B cell (primary cell): ENCODE measurements around the gene ADARB2. TPM values are rescaled to one million over a fixed set of nuclear protein-coding genes. Genes with fewer than 3 reads are reported as not detected.
A peak's percentile ranks its signal among the peaks of the same experiment; 100 is the strongest.

ENCODE experiments used
- ATAC-seq: fragments of 200-7000 bp; cut with Tn5 transposase; one replicate; pipeline ENCODE4 v1.10.0; 2021; ENCODE audit warnings: low read depth, mild to moderate bottlenecking, moderate number of reproducible peaks, moderate library complexity
- CTCF ChIA-PET: fragments of 350-600 bp; sonication (Branson Sonifier 250); formaldehyde crosslinking; loops from one replicate; lab custom pipeline; 2021; ENCODE audit warnings: antibody characterized with exemption, inconsistent platforms; lab: Charles Lee
- POLR2A ChIA-PET: fragments of 350-600 bp; sonication (Branson Sonifier 250); formaldehyde crosslinking; loops from one replicate; lab custom pipeline; 2021; ENCODE audit warnings: antibody characterized with exemption; lab: Charles Lee
- DNase-seq: peaks from one replicate; pipeline ENCODE4 v3.0.0; 2013
- H2AFZ ChIP-seq: 2 replicates; pipeline ENCODE4 v1.6.1; 2012; ENCODE audit warnings: mild to moderate bottlenecking, low read depth, low read length; ENCODE audit not compliant: insufficient read depth, poor library complexity, severe bottlenecking
- H3K27ac ChIP-seq, 2 donors: 1 replicate in 1 of 2; 2 replicates in 1 of 2; pipeline ENCODE4 v1.5.1; 2012 to 2013; ENCODE audit warnings: low read length in 2 of 2, mild to moderate bottlenecking in 2 of 2, moderate library complexity in 1 of 2
- H3K27me3 ChIP-seq, 4 experiments: fragments of 200-600 bp in 1 of 4; sonication (generic) in 1 of 4; replicated peaks in 1 of 4; 1 replicate in 2 of 4; 2 replicates in 2 of 4; pipeline versions ENCODE4 v1.6.1 to v1.7.0; 2013 to 2016; ENCODE audit warnings: low read length in 3 of 4, mild to moderate bottlenecking in 2 of 4, mixed read lengths in 1 of 4, moderate library complexity in 1 of 4; ENCODE audit not compliant: insufficient read depth in 4 of 4, control insufficient read depth in 3 of 4; ENCODE audit errors: control extremely low read depth in 1 of 4
- H3K36me3 ChIP-seq, 2 experiments: replicated peaks in 1 of 2; 1 replicate in 1 of 2; 2 replicates in 1 of 2; pipeline versions ENCODE4 v1.6.1 to v1.7.1; 2013; ENCODE audit warnings: low read length in 1 of 2; ENCODE audit not compliant: insufficient read depth in 2 of 2, control insufficient read depth in 1 of 2; ENCODE audit errors: control extremely low read depth in 1 of 2, extremely low read depth in 1 of 2
- H3K4me1 ChIP-seq, 2 donors: fragments of 200-600 bp in 1 of 2; sonication (generic) in 1 of 2; 1 replicate in 1 of 2; 2 replicates in 1 of 2; pipeline versions ENCODE4 v1.5.1 to v1.6.1; 2013 to 2017; ENCODE audit warnings: low read length in 2 of 2; ENCODE audit not compliant: control insufficient read depth in 2 of 2, insufficient read depth in 2 of 2
- H3K4me2 ChIP-seq: replicated peaks from 2 replicates; pipeline ENCODE3; 2012; ENCODE audit warnings: mild to moderate bottlenecking, low read depth, low read length; ENCODE audit not compliant: poor library complexity, severe bottlenecking
- H3K4me3 ChIP-seq, 5 experiments: fragments of 200-600 bp in 1 of 5; sonication (generic) in 1 of 5; 1 replicate in 3 of 5; 2 replicates in 2 of 5; pipeline versions ENCODE4 v1.5.1 to v1.7.0; 2011 to 2016; ENCODE audit warnings: low read length in 4 of 5, mild to moderate bottlenecking in 4 of 5, low read depth in 2 of 5, control low read depth in 1 of 5, moderate library complexity in 1 of 5; ENCODE audit not compliant: insufficient read depth in 1 of 5; ENCODE audit errors: control extremely low read depth in 1 of 5, extremely low read depth in 1 of 5
- H3K79me2 ChIP-seq: fragments of 200-600 bp; sonication (generic); one replicate; pipeline ENCODE4 v1.6.0; 2016; ENCODE audit warnings: low read length; ENCODE audit not compliant: control insufficient read depth, insufficient read depth
- H3K9ac ChIP-seq: fragments of 200-600 bp; sonication (generic); 2 replicates; pipeline ENCODE4 v1.6.1; 2017; ENCODE audit warnings: mild to moderate bottlenecking, low read length, moderate library complexity
- H3K9me3 ChIP-seq, 3 donors: one replicate each; pipeline versions ENCODE4 v1.6.1 to v1.7.1; 2013; ENCODE audit warnings: low read length in 2 of 3; ENCODE audit not compliant: control insufficient read depth in 2 of 3, insufficient read depth in 1 of 3; ENCODE audit errors: control extremely low read depth in 1 of 3
- H4K20me1 ChIP-seq: 2 replicates; pipeline ENCODE4 v1.6.0; 2012; ENCODE audit warnings: mild to moderate bottlenecking, low read length; ENCODE audit not compliant: insufficient read depth, control insufficient read depth, poor library complexity, severe bottlenecking
- H3K27ac Mint-ChIP-seq: one replicate; pipeline ENCODE4 v1.8.0; 2021; ENCODE audit warnings: mixed read lengths
- H3K27me3 Mint-ChIP-seq: one replicate; pipeline ENCODE4 v1.8.0; 2021; ENCODE audit warnings: mixed read lengths
- H3K4me1 Mint-ChIP-seq: one replicate; pipeline ENCODE4 v1.8.0; 2021; ENCODE audit warnings: mixed read lengths
- H3K4me3 Mint-ChIP-seq: one replicate; pipeline ENCODE4 v1.8.0; 2021; ENCODE audit warnings: mixed read lengths
- H3K9me3 Mint-ChIP-seq: one replicate; pipeline ENCODE4 v1.8.0; 2022; ENCODE audit warnings: mixed read lengths; ENCODE audit not compliant: insufficient read depth
- EZH2 ChIP-seq: IDR thresholded peaks from 2 replicates; pipeline ENCODE4 v1.6.1; 2012; ENCODE audit warnings: borderline replicate concordance, low read depth, mild to moderate bottlenecking, moderate library complexity, low read length; ENCODE audit not compliant: insufficient read depth, poor library complexity, severe bottlenecking
- WGBS: methylation state at CpG from one replicate; pipeline ENCODE4 v1.1.5; 2013; ENCODE audit warnings: missing lambda C conversion rate; ENCODE audit not compliant: insufficient coverage; 5-methylcytosine and 5-hydroxymethylcytosine counted together
- intact Hi-C: fragments of 100-400 bp; cut with micrococcal nuclease; formaldehyde crosslinking; loops from one replicate; pipeline ENCODE4 v1.10.0; 2022
- polyA plus RNA-seq: library from polyadenylated mRNA; depleted of rRNA; stranded (reverse); fragments of >200 nt; gene quantifications from 2 replicates; pipeline ENCODE4 v1.2.3, GENCODE V29; 2012
- total RNA-seq, 2 donors: library from RNA; stranded (reverse); fragments of 120-200 nt in 1 of 2; gene quantifications; 1 replicate in 1 of 2; 2 replicates in 1 of 2; pipeline versions ENCODE4 v1.2.3 to v1.2.4, GENCODE V29; 2013 to 2022
- TF ChIP-seq, protein P1 (sequence below): fragments of 200-600 bp; IDR thresholded peaks from one replicate; pipeline ENCODE4 v1.8.0; 2022; ENCODE audit warnings: antibody characterized with exemption, mild to moderate bottlenecking

ADARB2 gene
- total and polyA plus RNA-seq, 2 donors (not counting 1 experiment from before 2014, with no cell fraction given) = 0.13 to 0.96 TPM

DNA sequence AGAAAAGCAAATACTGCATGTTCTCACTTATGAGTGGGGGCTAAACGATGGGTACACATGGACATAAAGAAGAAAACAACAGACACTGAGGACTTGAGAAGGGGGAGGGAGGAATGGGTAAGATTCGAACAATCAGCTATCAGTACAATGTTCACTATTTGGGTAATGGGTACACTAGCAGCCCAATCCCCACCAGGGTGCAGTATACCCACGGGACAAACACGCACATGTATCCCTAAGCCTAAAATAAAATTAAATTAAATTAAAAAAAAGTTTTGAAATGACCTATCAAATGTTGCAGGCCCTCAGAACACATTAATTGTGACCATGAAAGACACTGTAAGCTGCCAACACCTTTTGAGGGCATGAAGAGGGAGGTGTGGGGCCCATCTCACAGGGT, 365.1 kb downstream of the ADARB2 start:
- H3K27me3 Mint-ChIP-seq = peaks cover 30% of the 10 kb centered on the region
- ChIA-PET CTCF (no interaction called here), POLR2A (no interaction called here)
- no CpG with 5 or more reads among the region's 4 CpGs for WGBS
- Histone ChIP-seq H3K4me1 (no peaks in the 10 kb centered on the region), H3K36me3 (no peaks in the 10 kb centered on the region), H3K4me2 (no peak overlapping the region), H3K27me3 (peaks cover 0 to 10% (median 0%) of the 10 kb centered on the region in 4 experiments), H3K27ac (no peak overlapping the region), H3K9me3 (peaks cover 0 to 18% (median 0%) of the 10 kb centered on the region in 3 donors), H3K9ac (no peak overlapping the region), H4K20me1 (no peaks in the 10 kb centered on the region), H3K4me3 (no peak overlapping the region), H2AFZ (no peak overlapping the region), H3K79me2 (no peaks in the 10 kb centered on the region)
- peaks cover 8% of the 10 kb centered on the region for H3K4me1 Mint-ChIP-seq
- DNase-seq = no peak
- intact Hi-C loops = no loop called here
- H3K27ac Mint-ChIP-seq = peak overlapping the region; percentile 56
- ATAC-seq = no peak
- no peak for TF ChIP-seq EZH2
- TF ChIP-seq, protein P1, sequence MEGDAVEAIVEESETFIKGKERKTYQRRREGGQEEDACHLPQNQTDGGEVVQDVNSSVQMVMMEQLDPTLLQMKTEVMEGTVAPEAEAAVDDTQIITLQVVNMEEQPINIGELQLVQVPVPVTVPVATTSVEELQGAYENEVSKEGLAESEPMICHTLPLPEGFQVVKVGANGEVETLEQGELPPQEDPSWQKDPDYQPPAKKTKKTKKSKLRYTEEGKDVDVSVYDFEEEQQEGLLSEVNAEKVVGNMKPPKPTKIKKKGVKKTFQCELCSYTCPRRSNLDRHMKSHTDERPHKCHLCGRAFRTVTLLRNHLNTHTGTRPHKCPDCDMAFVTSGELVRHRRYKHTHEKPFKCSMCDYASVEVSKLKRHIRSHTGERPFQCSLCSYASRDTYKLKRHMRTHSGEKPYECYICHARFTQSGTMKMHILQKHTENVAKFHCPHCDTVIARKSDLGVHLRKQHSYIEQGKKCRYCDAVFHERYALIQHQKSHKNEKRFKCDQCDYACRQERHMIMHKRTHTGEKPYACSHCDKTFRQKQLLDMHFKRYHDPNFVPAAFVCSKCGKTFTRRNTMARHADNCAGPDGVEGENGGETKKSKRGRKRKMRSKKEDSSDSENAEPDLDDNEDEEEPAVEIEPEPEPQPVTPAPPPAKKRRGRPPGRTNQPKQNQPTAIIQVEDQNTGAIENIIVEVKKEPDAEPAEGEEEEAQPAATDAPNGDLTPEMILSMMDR = no peak
- no peaks in the 10 kb centered on the region for H3K9me3 Mint-ChIP-seq
- H3K4me3 Mint-ChIP-seq = no peak overlapping the region

DNA sequence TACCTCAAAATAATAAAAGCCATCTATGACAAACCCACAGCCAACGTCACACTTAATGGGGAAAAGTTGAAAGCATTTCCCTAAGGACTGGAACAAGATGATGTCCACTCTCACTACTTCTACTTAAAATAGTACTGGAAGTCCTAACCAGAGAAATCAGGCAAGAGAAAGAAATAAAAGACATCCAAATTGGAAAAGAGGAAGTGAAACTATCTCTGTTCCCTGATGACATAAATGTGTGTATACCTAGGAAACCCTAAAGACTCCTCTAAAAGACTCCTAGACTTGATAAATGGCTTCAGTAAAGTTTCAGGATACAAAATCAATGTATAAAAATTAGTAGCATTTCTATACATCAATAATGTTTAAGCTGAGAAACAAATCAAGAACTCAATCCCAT, 367.0 kb downstream of the ADARB2 start:
- Mint-ChIP-seq H3K4me1 (peaks cover 8% of the 10 kb centered on the region), H3K27me3 (peaks cover 34% of the 10 kb centered on the region), H3K27ac (no peak overlapping the region), H3K9me3 (no peaks in the 10 kb centered on the region), H3K4me3 (no peak overlapping the region)
- Histone ChIP-seq H2AFZ (no peak overlapping the region), H3K4me3 (no peak overlapping the region), H3K4me2 (no peak overlapping the region), H3K36me3 (no peaks in the 10 kb centered on the region), H4K20me1 (no peaks in the 10 kb centered on the region), H3K4me1 (no peaks in the 10 kb centered on the region), H3K9me3 (peaks cover 0 to 10% (median 0%) of the 10 kb centered on the region in 3 donors), H3K79me2 (no peaks in the 10 kb centered on the region), H3K27ac (no peak overlapping the region), H3K9ac (no peak overlapping the region), H3K27me3 (peaks cover 0 to 8% (median 0%) of the 10 kb centered on the region in 4 experiments)
- intact Hi-C loops = no loop called here
- ChIA-PET CTCF (no interaction called here), POLR2A (no interaction called here)
- WGBS = no CpG with 5 or more reads among the region's 1 CpG
- DNase-seq (no peak), ATAC-seq (no peak)
- TF ChIP-seq EZH2 = no peak
- TF ChIP-seq, protein P1 = no peak
